CD4-positive, alpha-beta T cell treated with Interleukin-2 at 100 ng/mL for 4 hours (primary cell): Measurements from ENCODE around the gene PLOD2.

ENCODE experiments used
- DNase-seq: peaks from one replicate; pipeline ENCODE4 v3.0.0-alpha.2; 2020; ENCODE audit warnings: low spot score

The PLOD2 gene

DNA sequence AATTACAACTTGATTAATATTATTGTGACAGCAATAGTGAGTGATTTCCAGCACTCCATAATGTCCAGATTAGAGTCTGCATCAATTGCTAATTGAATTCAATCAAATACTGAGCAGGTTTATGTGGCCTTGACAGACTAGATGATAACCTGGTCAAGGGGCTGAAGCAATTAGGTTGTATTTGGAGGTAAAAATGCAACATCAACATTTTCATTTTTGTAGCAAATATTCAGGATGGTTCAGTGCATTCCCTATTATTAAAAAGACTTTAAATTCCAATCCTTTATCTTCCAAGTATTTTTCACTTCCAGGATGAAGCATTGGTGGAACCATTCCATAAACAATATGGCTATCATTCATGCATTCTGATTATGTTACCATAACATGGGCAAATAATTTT lies 120.4 kb downstream of the PLOD2 start:
- DNase-seq = no peak

GRCh38 chr3:146037697-146038096 lies 123.3 kb downstream of the PLOD2 start:
- DNase-seq = no peak

GRCh38 chr3:146036281-146036680 lies 124.7 kb downstream of the PLOD2 start:
- DNase-seq = no peak

GRCh38 chr3:146035366-146035765 lies 125.6 kb downstream of the PLOD2 start:
- no peak for DNase-seq

DNA sequence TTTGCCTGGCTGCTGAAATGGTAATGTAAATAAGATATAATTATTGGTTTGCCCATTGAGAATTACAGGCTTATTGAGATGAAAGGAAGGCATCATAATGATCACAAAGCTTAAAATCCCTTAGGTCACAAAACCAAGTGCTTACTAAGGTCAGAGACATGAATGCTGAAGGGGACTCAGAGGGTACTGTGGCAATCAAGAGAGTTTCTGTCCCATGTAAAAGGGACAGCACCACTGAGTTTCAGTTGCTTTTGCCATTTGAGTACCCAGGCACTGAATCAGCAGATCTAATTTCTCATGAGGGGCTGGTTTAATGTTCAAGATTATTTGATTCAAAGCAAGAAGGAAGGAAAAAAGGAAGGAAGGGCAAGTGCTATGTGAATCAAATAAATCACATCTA lies 127.0 kb downstream of the PLOD2 start:
- no peak for DNase-seq

DNA sequence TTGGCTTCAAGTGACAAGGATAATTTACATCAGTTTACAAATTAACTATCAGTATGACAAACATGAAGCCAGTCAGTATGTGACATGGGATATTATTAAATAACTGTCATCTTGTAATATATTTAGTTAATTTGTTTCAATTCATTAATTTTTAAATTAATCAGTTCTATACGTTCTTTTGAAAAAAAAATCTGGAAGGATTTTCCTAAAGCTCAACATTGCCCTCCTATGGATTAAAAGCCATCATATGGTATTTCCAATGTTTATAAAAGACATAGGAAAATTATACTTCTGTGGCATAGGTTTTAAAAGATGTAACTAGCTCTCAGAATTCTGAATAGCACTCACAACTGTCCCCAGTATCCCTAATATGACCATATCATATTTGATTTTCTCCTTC lies 134.4 kb downstream of the PLOD2 start:
- DNase-seq = no peak

DNA sequence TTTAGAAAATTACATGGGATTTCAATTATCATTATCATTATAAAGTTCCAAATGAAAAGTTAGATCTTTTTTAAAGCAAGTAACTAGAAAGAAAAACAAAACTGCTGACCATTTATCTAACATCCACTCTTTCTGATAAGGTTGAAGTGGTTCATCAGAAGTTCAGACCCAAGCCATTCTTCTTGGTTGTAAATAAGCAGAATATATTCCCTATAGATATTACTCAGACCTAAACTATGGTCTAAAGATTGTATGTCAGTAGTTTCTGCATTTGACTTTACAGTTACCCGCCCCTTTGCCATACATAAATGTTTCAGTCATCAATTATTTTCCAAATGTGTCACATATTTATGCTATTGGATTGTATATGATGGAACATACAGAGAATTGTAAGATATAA lies 136.7 kb downstream of the PLOD2 start:
- DNase-seq = no peak

GRCh38 chr3:146020969-146021368 lies 140.0 kb downstream of the PLOD2 start:
- no peak for DNase-seq

DNA sequence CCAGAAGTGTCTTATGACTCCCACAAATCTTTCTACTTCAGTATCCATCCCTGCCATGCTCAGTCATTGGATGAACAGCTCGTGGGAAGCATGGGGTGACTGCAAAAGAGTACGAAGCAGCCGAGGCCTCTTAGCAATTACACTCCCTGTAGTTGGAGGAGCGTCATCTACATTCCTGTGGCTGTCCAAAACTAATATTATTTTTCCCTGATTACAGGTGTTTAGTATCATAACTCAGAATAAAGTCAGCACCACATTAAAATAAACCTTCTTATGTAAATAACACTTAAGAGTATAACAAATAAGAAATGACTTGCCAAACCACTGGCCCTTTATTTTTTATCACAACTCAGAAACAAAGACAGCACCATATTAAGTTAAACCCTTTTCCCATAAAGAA lies 141.5 kb downstream of the PLOD2 start:
- DNase-seq = no peak
